Activated CD8-positive, alpha-beta memory T cell treated with anti-CD3 and anti-CD28 coated beads for 4 hours (primary cell): ENCODE measurements around the gene SCN10A.

ENCODE experiments used
- DNase-seq, 2 donors: peaks; one replicate each; pipeline ENCODE4 v3.0.0-alpha.2; 2020; ENCODE audit warnings: low read depth in 2 of 2

SCN10A gene

DNA sequence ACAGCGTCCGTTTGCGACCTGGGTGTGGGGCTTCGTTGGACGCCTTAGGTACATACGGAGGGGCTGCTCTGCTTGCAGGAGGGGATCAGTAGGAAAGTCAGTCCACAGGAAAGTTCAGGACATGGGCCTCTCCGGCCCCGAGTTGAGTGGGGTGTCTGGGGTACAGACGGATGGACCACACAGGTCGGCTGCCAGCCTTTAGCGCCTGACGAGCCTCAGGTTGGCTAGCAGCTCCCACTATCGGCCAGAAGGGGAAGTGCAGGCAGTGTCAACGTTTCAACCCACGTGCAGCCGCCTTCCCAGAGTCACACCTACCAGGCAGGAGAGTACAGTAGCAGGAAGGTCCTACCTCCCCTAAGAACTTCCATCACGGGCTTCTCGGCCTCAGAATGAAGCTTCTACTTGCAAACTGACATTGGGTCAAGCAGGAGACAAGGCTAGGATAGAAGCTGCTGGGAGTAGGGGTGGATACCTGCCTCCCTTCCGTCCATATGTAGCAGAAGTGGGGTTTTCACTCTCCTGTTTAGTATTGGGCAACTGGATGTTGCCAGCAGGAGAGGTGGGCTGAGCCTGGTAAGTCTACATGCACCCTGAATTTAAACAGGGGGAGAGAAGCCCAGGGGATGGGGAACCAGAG lies 164.7 kb downstream of the SCN10A start:
- peak; percentile 40 to 54 for DNase-seq

DNA sequence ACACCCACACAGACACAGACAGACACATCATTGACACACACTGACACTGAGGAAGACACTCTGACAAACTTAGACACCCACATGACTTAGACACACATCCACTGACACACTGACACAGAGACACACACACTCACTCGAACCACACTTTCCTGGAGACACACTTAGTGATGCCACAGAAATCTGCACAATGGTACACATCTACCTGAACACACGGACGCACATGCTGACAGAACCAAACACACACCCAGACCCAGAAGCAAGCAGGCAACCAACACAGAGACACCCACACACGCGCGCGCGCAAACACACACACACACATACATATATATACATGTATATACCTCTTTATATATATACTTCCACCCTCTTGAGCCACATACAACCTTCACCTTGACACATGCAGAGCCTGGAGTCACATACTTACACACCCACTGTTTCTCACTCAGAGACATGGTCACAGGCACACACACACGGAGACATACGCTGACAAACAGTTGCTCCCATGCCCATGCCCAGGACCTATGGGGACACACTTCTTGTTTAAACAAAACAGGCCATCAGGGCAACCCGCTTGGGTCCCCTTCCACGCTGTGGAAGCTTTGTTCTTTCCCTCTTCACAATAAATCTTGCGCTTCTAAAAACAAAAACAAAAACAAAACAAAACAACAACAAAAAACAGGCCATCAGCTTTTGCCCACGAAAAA lies 165.6 kb downstream of the SCN10A start:
- no peak for DNase-seq

- peak; percentile 27 to 39 for DNase-seq
Measured at GRCh38 chr3:38649500-38650247, 166.3 kb downstream of the SCN10A start, which contains the start of gene SCN5A. Gene SCN5A, minus strand, starts transcription at chr3:38649687. Its CDS starts 16,380 bp downstream, at chr3:38633307.

GRCh38 chr3:38648659-38649499 lies 167.1 kb downstream of the SCN10A start:
- no peak for DNase-seq

- DNase-seq = no peak
Measured at GRCh38 chr3:38648024-38648658, 167.9 kb downstream of the SCN10A start.

DNA sequence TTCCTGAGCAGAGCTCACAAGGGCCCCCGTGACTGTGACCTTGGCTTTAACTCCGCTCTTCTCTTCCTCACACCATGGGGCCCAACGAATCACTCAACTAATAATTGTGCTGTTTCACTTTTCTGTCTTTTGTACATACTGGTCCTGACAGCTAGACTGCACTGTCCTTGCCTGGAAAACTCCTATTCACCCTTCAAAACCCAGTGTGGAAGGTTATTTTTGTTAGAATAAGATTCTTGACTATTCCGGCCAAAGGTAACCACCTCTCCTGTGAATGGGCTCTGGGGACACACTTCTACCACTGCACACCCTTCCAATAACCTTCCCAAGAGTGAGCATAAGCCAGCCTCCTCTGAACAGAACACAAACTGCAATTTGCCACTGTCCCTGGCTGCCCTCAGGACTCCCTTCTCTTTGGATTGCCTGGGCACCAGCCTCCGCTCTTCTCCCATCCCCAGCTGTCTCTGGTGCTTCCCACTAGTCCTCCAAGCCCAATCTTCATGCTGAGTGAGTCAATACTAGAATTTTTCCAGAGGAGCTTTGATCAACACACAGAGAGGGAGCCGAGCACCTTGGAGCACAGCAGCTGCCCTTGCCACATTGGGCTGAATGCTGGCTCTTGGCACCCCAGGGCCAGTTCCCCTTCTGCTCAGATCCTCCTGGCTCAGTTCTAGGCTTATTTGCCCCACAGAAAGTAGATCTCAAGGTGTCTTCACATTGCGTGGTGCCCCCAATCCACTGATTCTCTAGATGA lies 168.6 kb downstream of the SCN10A start:
- no peak for DNase-seq
